ENCODE data around the gene SLC26A5.
"Not testable (repeated sequence)": the region's sequence is repeated elsewhere in the genome, so short reads cannot be mapped to it uniquely, and the experiment has no call there.

The SLC26A5 gene

DNA sequence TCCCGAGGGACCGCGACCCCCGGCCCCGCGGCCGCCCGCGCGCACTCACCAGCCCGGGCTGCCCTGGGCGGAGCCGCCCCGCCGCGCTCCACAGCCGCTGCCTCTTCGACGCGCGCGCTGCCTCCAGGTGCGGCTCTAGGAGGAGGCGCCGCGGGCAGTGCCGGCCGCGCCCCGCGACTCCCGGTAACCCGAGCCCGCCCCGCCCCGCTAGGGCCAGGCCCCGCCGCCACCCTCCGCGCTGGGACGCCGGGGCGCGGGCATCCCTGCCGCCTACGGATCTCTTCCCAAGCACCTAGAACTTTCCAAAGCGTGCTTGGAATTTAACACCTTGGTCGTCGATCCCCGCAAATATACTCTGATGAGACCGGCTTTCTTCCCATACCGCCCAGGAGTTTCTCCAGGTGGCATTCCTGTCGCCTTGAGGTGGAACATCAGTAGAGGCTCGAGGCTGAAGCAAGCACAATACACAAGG is at the start of gene SLC26A5:
SLC26A5 (minus strand) TSS at position 159 of the 472 bp plus-strand sequence. CDS start 24,693 bp downstream, outside the sequence.
- peak; percentile 78 to 86 (median 83) for DNase-seq

GRCh38 chr7:103487419-103487818 is 41.4 kb upstream of the SLC26A5 start:
- DNase-seq: no peak

DNA sequence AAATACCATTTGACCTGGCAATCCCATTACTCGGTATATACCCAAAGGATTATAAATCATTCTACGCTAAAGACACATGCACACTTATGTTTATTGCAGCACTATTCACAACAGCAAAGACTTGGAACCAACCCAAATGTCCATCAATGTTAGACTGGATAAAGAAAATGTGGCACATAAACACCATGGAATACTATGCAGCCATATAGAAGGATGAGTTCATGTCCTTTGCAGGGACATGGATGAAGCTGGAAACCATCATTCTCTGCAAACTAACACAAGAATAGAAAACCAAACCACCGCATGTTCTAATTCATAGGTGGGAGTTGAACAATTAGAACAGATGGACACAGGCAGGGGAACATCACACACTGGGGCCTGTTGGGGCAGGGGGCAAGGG is 40.9 kb upstream of the SLC26A5 start:
- DNase-seq: not testable (repeated sequence)

DNA sequence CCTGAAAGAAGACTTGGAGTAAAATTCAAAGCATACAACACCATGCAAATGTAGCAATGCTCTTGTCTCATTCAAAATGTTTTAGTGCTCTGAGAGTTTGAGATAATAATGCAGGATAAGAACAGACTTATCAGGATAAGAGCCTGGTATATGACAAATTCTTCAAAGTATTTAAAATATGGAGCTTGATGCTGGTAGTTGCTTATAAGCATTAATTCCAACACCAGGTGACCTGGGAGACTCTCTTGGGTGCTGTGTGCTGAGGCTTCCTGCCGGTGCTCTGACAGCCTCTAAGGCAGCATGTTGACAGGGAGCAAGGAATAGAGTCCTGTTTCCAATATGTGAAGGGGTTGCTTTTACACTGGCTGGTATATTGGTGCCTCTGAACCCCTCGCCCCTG is 34.8 kb upstream of the SLC26A5 start:
- DNase-seq: no peak

DNA sequence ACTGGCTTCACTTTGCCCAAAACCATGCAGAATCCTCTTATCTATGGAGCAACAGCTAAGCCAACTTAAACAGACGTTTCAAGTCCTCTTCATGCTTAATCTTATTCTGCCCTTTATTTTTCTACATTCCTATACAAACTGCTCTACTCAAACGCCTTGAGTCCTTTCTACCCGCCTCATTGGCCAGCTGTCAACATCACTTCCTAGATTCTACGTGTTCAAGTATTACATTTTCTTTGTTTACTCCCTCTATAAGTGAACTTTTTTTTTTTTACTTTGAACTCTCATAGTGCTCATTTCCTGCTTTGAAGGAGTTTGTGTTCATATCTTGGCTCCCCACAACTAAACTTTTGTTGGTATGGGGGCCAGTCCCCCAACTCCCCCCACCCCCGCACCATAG is 28.9 kb upstream of the SLC26A5 start:
- DNase-seq: no peak

- no peak for DNase-seq
These were observed 23.3 kb upstream of the SLC26A5 start for GRCh38 chr7:103469095-103469948.

DNA sequence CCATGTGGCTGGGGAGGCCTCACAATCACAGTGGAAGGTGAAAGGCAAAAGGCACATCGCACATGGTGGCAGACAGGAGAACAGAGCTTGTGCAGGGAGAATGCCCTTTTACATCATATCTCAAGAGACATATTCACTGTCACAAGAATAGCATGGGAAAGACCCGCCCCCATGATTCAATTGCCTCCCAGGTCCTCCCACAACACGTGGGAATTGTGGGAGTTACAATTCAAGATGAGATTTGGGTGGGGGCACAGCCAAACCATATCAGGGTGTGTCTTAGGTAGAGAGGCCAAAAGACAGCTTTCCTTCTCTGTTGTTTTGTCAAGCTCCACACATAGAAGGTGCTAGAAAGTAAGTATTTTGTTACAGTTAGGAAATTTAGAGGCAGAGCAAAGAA is 20.8 kb upstream of the SLC26A5 start:
- DNase-seq: no peak

DNA sequence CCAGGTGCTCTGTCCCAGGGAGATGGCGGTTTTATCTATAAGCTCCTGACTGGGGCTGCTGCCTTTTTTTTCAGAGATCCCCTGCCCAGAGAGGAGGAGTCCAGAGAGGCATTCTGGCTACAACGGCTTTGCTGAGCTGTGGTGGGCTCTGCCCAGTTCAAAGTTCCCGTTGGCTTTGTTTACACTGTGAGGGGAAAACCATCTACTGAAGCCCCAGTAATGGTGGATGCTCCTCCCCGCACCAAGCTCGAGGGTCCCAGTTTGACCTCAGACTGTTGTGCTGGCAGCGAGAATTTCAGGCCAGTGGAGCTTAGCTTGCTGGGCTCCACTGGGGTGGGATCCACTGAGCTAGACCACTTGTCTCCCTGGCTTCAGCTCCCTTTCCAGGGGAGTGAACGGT is 16.4 kb upstream of the SLC26A5 start:
- DNase-seq: no peak

DNA sequence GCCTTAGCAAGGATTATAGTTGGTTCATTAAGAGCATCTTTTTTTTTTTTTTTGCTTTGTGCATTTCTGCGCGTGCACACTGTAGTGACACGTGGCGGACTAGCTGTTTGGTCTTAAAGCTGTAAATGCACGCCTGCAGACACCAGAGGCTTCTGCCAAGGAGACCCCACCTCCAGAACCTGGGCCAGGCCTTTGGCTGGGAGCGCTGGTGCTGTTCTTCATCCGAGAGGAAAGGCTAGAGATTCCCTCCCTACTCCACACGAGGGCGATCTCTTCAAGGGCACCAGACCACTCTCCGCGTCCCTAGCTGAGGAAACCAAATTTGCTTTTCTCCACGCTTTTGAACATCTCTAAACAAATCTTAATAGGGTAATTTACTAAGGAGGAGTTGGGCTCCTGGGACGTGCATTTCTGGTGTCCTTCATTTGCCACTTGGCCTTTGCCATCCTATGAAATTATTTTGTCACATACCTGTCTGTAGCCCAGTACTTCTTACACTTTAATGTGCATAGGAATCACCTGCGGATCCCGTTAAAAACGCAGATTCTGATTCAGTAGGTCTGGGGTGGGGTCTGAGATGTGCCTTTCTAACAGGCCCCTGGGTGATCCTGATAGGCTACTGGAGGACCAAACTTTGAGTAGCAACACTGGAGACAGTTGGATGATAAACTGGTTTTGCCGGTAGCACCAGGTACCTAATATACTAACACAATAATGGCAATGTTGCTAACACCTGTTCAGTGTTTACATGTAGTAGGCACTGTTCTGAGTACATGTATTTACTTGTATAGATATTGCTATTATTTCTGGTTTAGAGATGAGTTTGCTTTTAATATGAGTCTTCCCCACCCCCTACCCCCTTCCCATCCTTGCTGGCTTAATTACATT is 1.3 kb upstream of the SLC26A5 start:
- peak; percentile 70 to 92 (median 86) for DNase-seq

DNA sequence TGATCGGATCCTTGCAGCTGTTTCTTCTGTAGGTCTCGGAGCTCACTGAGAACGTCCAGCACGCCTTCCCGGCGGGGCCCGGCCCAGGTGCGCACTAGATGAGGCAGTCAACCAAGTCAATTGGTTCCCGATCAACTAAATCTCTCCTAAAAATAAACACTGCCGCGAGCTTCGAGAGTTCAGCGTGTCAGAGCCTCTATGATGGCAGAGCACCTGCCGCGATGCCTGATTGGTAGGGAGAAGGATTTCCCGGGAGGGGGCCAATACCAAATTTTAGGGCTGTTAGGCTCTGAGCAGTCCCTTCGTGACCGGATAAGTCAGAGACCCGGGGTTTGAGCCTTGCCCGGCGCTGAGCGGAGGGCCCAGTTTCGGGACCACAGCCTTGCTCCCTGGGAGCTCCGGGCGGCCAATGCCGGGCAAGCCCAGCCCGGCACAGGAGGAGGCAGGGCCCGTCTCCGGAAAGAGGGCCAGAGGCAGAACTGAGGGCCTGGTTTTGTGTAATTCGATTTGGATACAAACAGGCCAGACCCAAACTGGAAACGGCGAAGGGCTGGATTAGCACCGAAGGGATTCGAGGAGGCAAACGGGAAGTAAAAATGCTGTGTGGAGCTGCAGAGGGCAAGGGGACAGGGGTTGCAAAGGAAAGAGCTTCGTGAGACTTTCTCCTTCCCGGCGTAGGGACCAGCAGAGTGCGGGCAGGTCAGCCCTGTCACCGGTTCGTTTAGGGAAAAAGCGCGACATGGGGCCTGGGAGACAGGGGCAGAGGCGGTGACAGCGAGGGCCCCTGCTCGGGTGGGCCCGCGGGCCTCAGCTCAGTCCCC is 569 bp downstream of the SLC26A5 start:
- peak; percentile 70 to 77 (median 75) for DNase-seq

DNA sequence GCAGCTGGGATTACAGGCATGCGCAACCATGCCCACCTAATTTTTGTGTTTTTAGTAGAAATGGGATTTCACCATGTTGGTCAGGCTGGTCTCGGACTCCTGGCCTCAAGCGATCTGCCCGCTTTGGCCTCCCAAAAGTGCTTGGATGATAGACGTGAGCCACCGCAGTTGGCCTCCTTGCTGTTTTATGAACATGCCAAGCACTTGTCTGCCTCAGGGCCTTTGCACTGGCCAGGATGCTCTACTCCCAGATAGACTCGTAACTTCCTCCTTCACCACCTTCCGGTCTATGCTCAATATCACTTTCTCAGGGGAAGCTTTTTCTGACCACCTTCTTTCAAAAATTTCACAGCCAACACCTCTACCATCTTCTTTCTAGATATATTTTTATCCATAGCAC is 6.3 kb downstream of the SLC26A5 start:
- no peak for DNase-seq

DNA sequence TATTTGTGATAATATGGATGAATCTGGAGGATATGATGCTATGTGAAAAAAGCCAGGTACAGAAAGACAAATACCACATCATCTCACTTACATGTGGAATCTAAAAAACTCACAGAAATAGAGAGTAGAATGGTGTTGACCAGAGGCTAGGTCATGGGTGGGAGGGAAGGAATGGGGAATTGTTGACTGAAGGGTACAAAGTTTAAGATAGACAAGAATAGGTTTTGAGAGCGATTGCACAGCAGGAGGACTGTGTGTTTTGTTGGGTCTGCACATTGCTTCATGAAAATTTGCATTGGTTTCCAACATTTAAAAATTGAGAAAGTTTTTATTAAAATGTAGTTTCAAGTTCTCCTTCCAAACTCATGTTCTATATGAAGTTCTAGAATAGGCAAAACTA is 8.4 kb downstream of the SLC26A5 start:
- DNase-seq: no peak

GRCh38 chr7:103432712-103433111 is 13.3 kb downstream of the SLC26A5 start:
- DNase-seq: no peak

GRCh38 chr7:103425177-103425576 is 20.8 kb downstream of the SLC26A5 start:
- DNase-seq: no peak

- no peak for DNase-seq
These were observed 22.4 kb downstream of the SLC26A5 start for GRCh38 chr7:103423467-103424179.

DNA sequence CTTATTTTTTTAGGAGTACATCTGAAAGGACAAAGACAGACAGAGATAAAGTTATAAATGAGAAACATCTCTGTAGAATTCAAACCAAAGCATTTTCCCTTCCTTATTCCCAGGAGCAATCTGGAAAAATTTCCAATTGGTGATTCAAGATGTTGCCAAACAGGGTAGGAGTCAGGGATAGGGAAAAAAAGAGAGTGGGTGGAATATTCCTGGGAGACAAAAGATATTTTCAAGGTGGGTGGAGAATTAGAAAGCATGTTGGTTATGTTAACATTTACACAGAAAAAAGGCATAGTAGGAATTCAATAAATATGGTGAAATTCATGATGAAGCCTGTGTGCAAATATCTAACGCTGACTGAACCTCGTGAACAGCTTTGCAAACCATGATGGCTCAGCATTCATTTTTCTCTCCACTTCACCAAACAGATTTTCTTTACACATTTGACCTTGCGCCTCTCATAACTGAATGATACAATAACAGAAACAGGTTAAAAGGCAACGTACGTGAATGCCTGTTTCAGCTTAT is 25.1 kb downstream of the SLC26A5 start:
- no peak for DNase-seq

- no peak for DNase-seq
These were observed 27.8 kb downstream of the SLC26A5 start for GRCh38 chr7:103418241-103418640.

DNA sequence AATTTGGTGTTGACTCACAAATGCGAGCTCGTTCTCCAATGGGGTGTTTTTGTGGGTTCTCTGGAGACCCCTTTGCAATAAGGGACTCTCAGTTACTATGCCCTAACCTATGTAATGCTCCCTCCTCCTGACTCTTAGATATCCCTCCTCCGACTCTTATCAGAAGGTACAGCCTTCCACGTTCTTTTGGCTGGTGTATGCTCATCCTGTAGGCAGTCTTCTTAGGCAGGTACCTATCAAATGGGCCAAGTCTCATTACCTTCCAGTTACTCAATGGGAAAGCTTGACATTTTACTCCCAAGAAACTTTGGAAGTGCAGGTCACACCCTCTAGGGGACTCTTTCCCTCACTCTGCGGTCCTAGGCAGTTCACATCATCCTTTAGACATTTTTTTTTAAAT is 32.6 kb downstream of the SLC26A5 start:
- DNase-seq: no peak

DNA sequence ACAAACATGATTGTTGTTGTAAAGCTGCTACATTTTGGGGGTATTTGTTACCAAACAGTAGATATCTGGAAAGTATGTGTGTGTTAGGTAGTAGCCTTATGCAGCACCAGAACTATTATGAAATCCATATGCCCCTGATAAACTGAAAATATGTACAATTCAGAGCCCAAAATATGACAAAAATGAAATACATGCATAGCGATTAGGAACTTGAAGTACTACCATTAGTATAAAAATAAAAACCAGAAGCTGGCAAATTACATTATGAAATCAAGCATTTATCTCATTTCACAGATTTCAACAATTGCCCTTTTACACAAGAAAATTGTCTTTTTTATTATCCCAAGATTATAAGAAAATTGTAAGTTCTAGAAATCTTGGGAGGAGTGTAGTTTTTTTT is 33.9 kb downstream of the SLC26A5 start:
- DNase-seq: no peak

DNA sequence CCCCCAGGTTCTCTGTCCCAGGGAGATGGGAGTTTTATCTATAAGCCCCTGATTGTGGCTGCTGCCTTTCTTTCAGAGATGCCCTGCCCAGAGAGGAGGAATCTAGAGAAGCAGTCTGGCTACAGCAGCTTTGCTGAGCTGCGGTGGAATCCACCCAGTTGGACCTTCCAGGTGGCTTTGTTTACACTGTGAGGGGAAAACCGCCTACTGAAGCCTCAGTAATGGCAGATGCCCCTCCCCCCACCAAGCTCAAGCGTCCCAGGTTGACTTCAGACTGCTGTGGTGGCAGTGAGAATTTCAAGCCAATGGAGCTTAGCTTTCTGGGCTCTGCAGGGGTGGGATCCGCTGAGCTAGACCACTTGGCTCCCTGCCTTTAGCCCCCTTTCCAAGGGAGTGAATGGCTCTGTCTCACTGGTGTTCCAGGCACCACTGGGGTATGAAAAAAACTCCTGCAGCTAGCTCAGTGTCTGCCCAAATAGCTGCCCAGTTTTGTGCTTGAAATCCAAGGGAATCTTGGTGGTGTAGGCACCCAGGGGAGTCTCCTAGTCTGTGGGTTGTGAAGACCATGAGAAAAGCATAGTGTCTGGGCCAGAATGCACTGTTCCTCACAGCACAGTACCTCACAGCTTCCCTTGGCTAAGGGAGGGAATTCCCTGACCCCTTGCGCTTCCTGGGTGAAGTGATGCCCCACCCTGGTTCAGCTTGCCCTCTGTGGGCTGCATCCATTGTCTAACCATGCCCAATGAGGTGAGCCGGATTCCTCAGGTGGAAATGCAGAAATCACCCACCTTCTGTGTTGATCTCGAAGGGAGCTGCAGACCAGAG is 40.0 kb downstream of the SLC26A5 start:
- DNase-seq: not testable (repeated sequence)

DNA sequence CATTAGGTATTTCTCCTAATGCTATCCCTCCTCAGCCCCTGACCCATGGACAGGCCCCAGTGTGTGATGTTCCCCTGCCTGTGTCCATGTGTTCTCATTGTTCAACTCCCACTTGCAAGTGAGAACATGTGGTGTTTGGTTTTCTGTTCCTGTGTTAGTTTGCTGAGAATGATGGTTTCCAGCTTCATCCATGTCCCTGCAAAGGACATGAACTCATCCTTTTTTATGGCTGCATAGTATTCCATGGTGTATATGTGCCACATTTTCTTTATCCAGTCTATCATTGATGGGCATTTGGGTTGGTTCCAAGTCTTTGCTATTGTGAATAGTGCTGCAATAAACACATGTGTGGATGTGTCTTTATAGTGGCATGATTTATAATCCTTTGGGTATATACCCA is 46.3 kb downstream of the SLC26A5 start:
- not testable (repeated sequence) for DNase-seq
